ENCODE measurements around the gene PHLDA1. TPM values are rescaled to one million over a fixed set of nuclear protein-coding genes. Genes with fewer than 3 reads are reported as not detected.

The PHLDA1 gene
- total RNA-seq, 1 experiment from 2014 or later, result 159 TPM

DNA sequence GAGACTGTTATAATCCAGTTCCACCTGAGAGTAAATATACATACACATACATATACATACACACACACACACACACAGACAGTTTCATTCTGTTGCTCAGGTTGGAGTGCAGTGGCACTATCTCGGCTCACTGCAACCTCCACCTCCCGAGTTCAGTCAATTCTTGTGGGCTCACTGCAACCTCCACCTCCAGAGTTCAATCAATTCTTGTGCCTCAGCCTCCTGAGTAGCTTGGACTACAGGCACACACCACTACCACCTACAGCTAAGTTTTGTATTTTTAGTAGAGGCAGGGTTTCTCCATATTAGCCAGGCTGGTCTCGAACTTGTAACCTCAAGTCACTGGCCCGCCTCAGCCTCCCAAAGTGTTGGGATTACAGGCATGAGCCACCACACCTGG, 8.9 kb upstream of the PHLDA1 start:
- CTCF ChIA-PET, result interaction anchor here (0.5 kb wide), 1 partner anchor 11 kb away, joined by 8 read pairs; no protein-coding TSS in a partner anchor
- POLR2A ChIA-PET, result interaction anchor here (0.6 kb wide), 1 partner anchor 14 kb away, joined by 3 read pairs; no protein-coding TSS in a partner anchor
- TF ChIP-seq SIN3A (IDR thresholded peaks at IDR 0.05; ENCODE audit: borderline replicate concordance, insufficient read depth, low read depth, low read length) (no peak), POLR2AphosphoS5 (IDR thresholded peaks at IDR 0.05; ENCODE audit: low read depth, low read length) (no peak; the same call in 1 of the 2 replicates), TCF7L2 (IDR thresholded peaks at IDR 0.05; ENCODE audit: low read depth, low read length) (no peak), REST (IDR thresholded peaks at IDR 0.05; ENCODE audit: insufficient read depth in 1 of 2, low read depth in 2 of 2, low read length in 1 of 2) (no peak), CTCF (IDR thresholded peaks at IDR 0.05) (no peak)
- Histone ChIP-seq H3K4me3 (ENCODE audit: low read depth in 2 of 2, low read length in 2 of 2) (no peak overlapping the region), H3K4me1 (ENCODE audit: control insufficient read depth, insufficient read depth, low read length) (peaks cover 48% of the 10 kb centered on the region), H3K27me3 (ENCODE audit: control insufficient read depth, insufficient read depth, low read length) (no peaks in the 10 kb centered on the region), H3K36me3 (ENCODE audit: control insufficient read depth, insufficient read depth, low read length) (peaks cover 15% of the 10 kb centered on the region), H3K9me3 (ENCODE audit: control insufficient read depth, insufficient read depth, low read depth, low read length) (no peaks in the 10 kb centered on the region), H3K27ac (ENCODE audit: low read length) (no peak overlapping the region)
- BruUV-seq (replicated peaks), result no TSS peak
- in situ Hi-C loops (cut with HindIII; ENCODE audit: low pct_unique_long_range_greater_than_20kb, low sequenced_read_pairs), result no loop called here
- no peak for ATAC-seq
- no peak for DNase-seq (ENCODE audit: low read depth, low spot score)
- intact Hi-C loops (cut with micrococcal nuclease; ENCODE audit: unreplicated experiment), result no loop called here

- CTCF ChIA-PET, result no interaction called here
- no TSS peak for BruUV-seq (replicated peaks)
- peaks cover 4% of the 10 kb centered on the region; the same call in 1 of the 2 replicates for H3K36me3 ChIP-seq (ENCODE audit: control insufficient read depth, insufficient read depth, low read length)
- H3K4me1 ChIP-seq (ENCODE audit: control insufficient read depth, insufficient read depth, low read length), result peaks cover 68% of the 10 kb centered on the region
- TF ChIP-seq SIN3A (IDR thresholded peaks at IDR 0.05; ENCODE audit: borderline replicate concordance, insufficient read depth, low read depth, low read length) (no peak), POLR2AphosphoS5 (IDR thresholded peaks at IDR 0.05; ENCODE audit: low read depth, low read length) (0 out of 2 replicates have a peak, but pooled peaks have one; percentile 38)
- POLR2A ChIA-PET, result interaction anchor here (0.6 kb wide), 1 partner anchor 13 kb away, joined by 8 read pairs; no protein-coding TSS in a partner anchor
- H3K27ac ChIP-seq (ENCODE audit: low read length), result peak overlapping the region; percentile 100
- no peak for ATAC-seq
- DNase-seq (ENCODE audit: low read depth, low spot score), result no peak
- no peak overlapping the region for H3K4me3 ChIP-seq (ENCODE audit: low read depth in 2 of 2, low read length in 2 of 2)
- no peaks in the 10 kb centered on the region for H3K27me3 ChIP-seq (ENCODE audit: control insufficient read depth, insufficient read depth, low read length)
- intact Hi-C loops (cut with micrococcal nuclease; ENCODE audit: unreplicated experiment), result no loop called here
- H3K9me3 ChIP-seq (ENCODE audit: control insufficient read depth, insufficient read depth, low read depth, low read length), result no peaks in the 10 kb centered on the region
- in situ Hi-C loops (cut with HindIII; ENCODE audit: low pct_unique_long_range_greater_than_20kb, low sequenced_read_pairs), result no loop called here
Measured at GRCh38 chr12:76038176-76038575, 6.6 kb upstream of the PHLDA1 start.

Data from Panc1 (cell line).